B cell (primary cell): ENCODE measurements around the gene ARHGAP15. TPM values are rescaled to one million over a fixed set of nuclear protein-coding genes. Genes with fewer than 3 reads are reported as not detected.
A peak's percentile ranks its signal among the peaks of the same experiment; 100 is the strongest.

ENCODE experiments used
- ATAC-seq: fragments of 200-7000 bp; cut with Tn5 transposase; one replicate; pipeline ENCODE4 v1.10.0; 2021; ENCODE audit warnings: low read depth, mild to moderate bottlenecking, moderate number of reproducible peaks, moderate library complexity
- CTCF ChIA-PET: fragments of 350-600 bp; sonication (Branson Sonifier 250); formaldehyde crosslinking; loops from one replicate; lab custom pipeline; 2021; ENCODE audit warnings: antibody characterized with exemption, inconsistent platforms; lab: Charles Lee
- POLR2A ChIA-PET: fragments of 350-600 bp; sonication (Branson Sonifier 250); formaldehyde crosslinking; loops from one replicate; lab custom pipeline; 2021; ENCODE audit warnings: antibody characterized with exemption; lab: Charles Lee
- DNase-seq: peaks from one replicate; pipeline ENCODE4 v3.0.0; 2013
- H2AFZ ChIP-seq: 2 replicates; pipeline ENCODE4 v1.6.1; 2012; ENCODE audit warnings: mild to moderate bottlenecking, low read depth, low read length; ENCODE audit not compliant: insufficient read depth, poor library complexity, severe bottlenecking
- H3K27ac ChIP-seq, 2 donors: 1 replicate in 1 of 2; 2 replicates in 1 of 2; pipeline ENCODE4 v1.5.1; 2012 to 2013; ENCODE audit warnings: low read length in 2 of 2, mild to moderate bottlenecking in 2 of 2, moderate library complexity in 1 of 2
- H3K27me3 ChIP-seq, 4 experiments: fragments of 200-600 bp in 1 of 4; sonication (generic) in 1 of 4; replicated peaks in 1 of 4; 1 replicate in 2 of 4; 2 replicates in 2 of 4; pipeline versions ENCODE4 v1.6.1 to v1.7.0; 2013 to 2016; ENCODE audit warnings: low read length in 3 of 4, mild to moderate bottlenecking in 2 of 4, mixed read lengths in 1 of 4, moderate library complexity in 1 of 4; ENCODE audit not compliant: insufficient read depth in 4 of 4, control insufficient read depth in 3 of 4; ENCODE audit errors: control extremely low read depth in 1 of 4
- H3K36me3 ChIP-seq, 2 experiments: replicated peaks in 1 of 2; 1 replicate in 1 of 2; 2 replicates in 1 of 2; pipeline versions ENCODE4 v1.6.1 to v1.7.1; 2013; ENCODE audit warnings: low read length in 1 of 2; ENCODE audit not compliant: insufficient read depth in 2 of 2, control insufficient read depth in 1 of 2; ENCODE audit errors: control extremely low read depth in 1 of 2, extremely low read depth in 1 of 2
- H3K4me1 ChIP-seq, 2 donors: fragments of 200-600 bp in 1 of 2; sonication (generic) in 1 of 2; 1 replicate in 1 of 2; 2 replicates in 1 of 2; pipeline versions ENCODE4 v1.5.1 to v1.6.1; 2013 to 2017; ENCODE audit warnings: low read length in 2 of 2; ENCODE audit not compliant: control insufficient read depth in 2 of 2, insufficient read depth in 2 of 2
- H3K4me2 ChIP-seq: replicated peaks from 2 replicates; pipeline ENCODE3; 2012; ENCODE audit warnings: mild to moderate bottlenecking, low read depth, low read length; ENCODE audit not compliant: poor library complexity, severe bottlenecking
- H3K4me3 ChIP-seq, 5 experiments: fragments of 200-600 bp in 1 of 5; sonication (generic) in 1 of 5; 1 replicate in 3 of 5; 2 replicates in 2 of 5; pipeline versions ENCODE4 v1.5.1 to v1.7.0; 2011 to 2016; ENCODE audit warnings: low read length in 4 of 5, mild to moderate bottlenecking in 4 of 5, low read depth in 2 of 5, control low read depth in 1 of 5, moderate library complexity in 1 of 5; ENCODE audit not compliant: insufficient read depth in 1 of 5; ENCODE audit errors: control extremely low read depth in 1 of 5, extremely low read depth in 1 of 5
- H3K79me2 ChIP-seq: fragments of 200-600 bp; sonication (generic); one replicate; pipeline ENCODE4 v1.6.0; 2016; ENCODE audit warnings: low read length; ENCODE audit not compliant: control insufficient read depth, insufficient read depth
- H3K9ac ChIP-seq: fragments of 200-600 bp; sonication (generic); 2 replicates; pipeline ENCODE4 v1.6.1; 2017; ENCODE audit warnings: mild to moderate bottlenecking, low read length, moderate library complexity
- H3K9me3 ChIP-seq, 3 donors: one replicate each; pipeline versions ENCODE4 v1.6.1 to v1.7.1; 2013; ENCODE audit warnings: low read length in 2 of 3; ENCODE audit not compliant: control insufficient read depth in 2 of 3, insufficient read depth in 1 of 3; ENCODE audit errors: control extremely low read depth in 1 of 3
- H4K20me1 ChIP-seq: 2 replicates; pipeline ENCODE4 v1.6.0; 2012; ENCODE audit warnings: mild to moderate bottlenecking, low read length; ENCODE audit not compliant: insufficient read depth, control insufficient read depth, poor library complexity, severe bottlenecking
- H3K27ac Mint-ChIP-seq: one replicate; pipeline ENCODE4 v1.8.0; 2021; ENCODE audit warnings: mixed read lengths
- H3K27me3 Mint-ChIP-seq: one replicate; pipeline ENCODE4 v1.8.0; 2021; ENCODE audit warnings: mixed read lengths
- H3K4me1 Mint-ChIP-seq: one replicate; pipeline ENCODE4 v1.8.0; 2021; ENCODE audit warnings: mixed read lengths
- H3K4me3 Mint-ChIP-seq: one replicate; pipeline ENCODE4 v1.8.0; 2021; ENCODE audit warnings: mixed read lengths
- H3K9me3 Mint-ChIP-seq: one replicate; pipeline ENCODE4 v1.8.0; 2022; ENCODE audit warnings: mixed read lengths; ENCODE audit not compliant: insufficient read depth
- EZH2 ChIP-seq: IDR thresholded peaks from 2 replicates; pipeline ENCODE4 v1.6.1; 2012; ENCODE audit warnings: borderline replicate concordance, low read depth, mild to moderate bottlenecking, moderate library complexity, low read length; ENCODE audit not compliant: insufficient read depth, poor library complexity, severe bottlenecking
- WGBS: methylation state at CpG from one replicate; pipeline ENCODE4 v1.1.5; 2013; ENCODE audit warnings: missing lambda C conversion rate; ENCODE audit not compliant: insufficient coverage; 5-methylcytosine and 5-hydroxymethylcytosine counted together
- intact Hi-C: fragments of 100-400 bp; cut with micrococcal nuclease; formaldehyde crosslinking; loops from one replicate; pipeline ENCODE4 v1.10.0; 2022
- polyA plus RNA-seq: library from polyadenylated mRNA; depleted of rRNA; stranded (reverse); fragments of >200 nt; gene quantifications from 2 replicates; pipeline ENCODE4 v1.2.3, GENCODE V29; 2012
- total RNA-seq, 2 donors: library from RNA; stranded (reverse); fragments of 120-200 nt in 1 of 2; gene quantifications; 1 replicate in 1 of 2; 2 replicates in 1 of 2; pipeline versions ENCODE4 v1.2.3 to v1.2.4, GENCODE V29; 2013 to 2022
- TF ChIP-seq, protein P1 (sequence below): fragments of 200-600 bp; IDR thresholded peaks from one replicate; pipeline ENCODE4 v1.8.0; 2022; ENCODE audit warnings: antibody characterized with exemption, mild to moderate bottlenecking

ARHGAP15 gene
- total and polyA plus RNA-seq, 2 donors (not counting 1 experiment from before 2014, with no cell fraction given), result 58.6 to 187 TPM

DNA sequence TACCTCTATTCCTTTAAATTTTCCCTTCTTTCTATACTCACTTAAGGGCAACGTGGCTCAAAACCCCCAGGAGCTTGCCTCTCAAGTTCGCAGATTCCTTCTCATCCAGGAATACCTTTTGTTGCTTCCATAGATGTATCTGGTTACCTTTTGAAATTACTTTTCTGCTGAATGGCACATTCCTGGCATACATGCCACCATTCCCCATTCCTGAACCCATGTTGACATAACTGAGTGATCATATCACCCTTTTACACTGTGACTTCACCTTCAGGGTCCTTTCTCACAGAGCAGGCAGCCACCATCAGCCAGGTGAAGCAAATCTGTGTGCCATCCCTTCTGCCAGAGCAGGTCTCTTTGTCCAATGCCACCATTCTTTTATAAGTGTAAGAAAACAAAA lies 615.8 kb downstream of the ARHGAP15 start:
- Histone ChIP-seq H4K20me1 (no peaks in the 10 kb centered on the region), H3K27me3 (no peaks in the 10 kb centered on the region), H2AFZ (no peak overlapping the region), H3K4me3 (no peak overlapping the region), H3K27ac (no peak overlapping the region), H3K9ac (no peak overlapping the region), H3K4me2 (no peak overlapping the region), H3K9me3 (no peaks in the 10 kb centered on the region), H3K4me1 (no peaks in the 10 kb centered on the region), H3K79me2 (no peaks in the 10 kb centered on the region), H3K36me3 (peaks cover 3 to 35% of the 10 kb centered on the region in 2 experiments)
- no peak for TF ChIP-seq EZH2
- TF ChIP-seq, protein P1, sequence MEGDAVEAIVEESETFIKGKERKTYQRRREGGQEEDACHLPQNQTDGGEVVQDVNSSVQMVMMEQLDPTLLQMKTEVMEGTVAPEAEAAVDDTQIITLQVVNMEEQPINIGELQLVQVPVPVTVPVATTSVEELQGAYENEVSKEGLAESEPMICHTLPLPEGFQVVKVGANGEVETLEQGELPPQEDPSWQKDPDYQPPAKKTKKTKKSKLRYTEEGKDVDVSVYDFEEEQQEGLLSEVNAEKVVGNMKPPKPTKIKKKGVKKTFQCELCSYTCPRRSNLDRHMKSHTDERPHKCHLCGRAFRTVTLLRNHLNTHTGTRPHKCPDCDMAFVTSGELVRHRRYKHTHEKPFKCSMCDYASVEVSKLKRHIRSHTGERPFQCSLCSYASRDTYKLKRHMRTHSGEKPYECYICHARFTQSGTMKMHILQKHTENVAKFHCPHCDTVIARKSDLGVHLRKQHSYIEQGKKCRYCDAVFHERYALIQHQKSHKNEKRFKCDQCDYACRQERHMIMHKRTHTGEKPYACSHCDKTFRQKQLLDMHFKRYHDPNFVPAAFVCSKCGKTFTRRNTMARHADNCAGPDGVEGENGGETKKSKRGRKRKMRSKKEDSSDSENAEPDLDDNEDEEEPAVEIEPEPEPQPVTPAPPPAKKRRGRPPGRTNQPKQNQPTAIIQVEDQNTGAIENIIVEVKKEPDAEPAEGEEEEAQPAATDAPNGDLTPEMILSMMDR, result no peak
- H3K4me3 Mint-ChIP-seq, result no peak overlapping the region
- H3K4me1 Mint-ChIP-seq, result no peaks in the 10 kb centered on the region
- ChIA-PET CTCF (no interaction called here), POLR2A (no interaction called here)
- intact Hi-C loops, result no loop called here
- H3K27me3 Mint-ChIP-seq, result no peaks in the 10 kb centered on the region
- 100% methylated on average over 1 of the region's 2 CpGs for WGBS
- DNase-seq, result no peak
- H3K27ac Mint-ChIP-seq, result no peak overlapping the region
- no peaks in the 10 kb centered on the region for H3K9me3 Mint-ChIP-seq
- ATAC-seq, result no peak

DNA sequence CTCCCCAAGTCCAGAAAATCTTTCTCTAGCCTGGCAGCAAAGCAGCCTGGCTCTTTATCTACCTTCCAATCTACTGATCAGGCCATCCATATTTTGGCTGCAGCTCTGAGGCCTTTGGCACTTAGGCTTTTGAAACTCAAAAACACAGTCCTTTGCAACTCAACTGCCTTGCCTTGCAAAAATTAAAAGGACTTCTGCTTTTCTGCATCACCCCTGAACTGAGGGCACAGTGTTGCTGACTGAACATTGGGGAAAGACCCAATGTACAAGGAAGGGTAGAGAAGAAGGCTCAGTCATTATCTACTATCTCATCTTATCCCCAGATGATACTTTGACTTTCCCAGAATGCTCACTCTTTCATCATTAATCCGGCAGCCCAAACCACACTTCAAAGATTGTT lies 625.5 kb downstream of the ARHGAP15 start:
- intact Hi-C loops, result no loop called here
- Histone ChIP-seq H2AFZ (no peak overlapping the region), H3K27me3 (no peaks in the 10 kb centered on the region), H3K9ac (no peak overlapping the region), H3K9me3 (no peaks in the 10 kb centered on the region), H3K36me3 (peaks cover 6 to 10% of the 10 kb centered on the region in 2 experiments), H3K4me3 (no peak overlapping the region), H3K4me1 (no peaks in the 10 kb centered on the region), H3K79me2 (no peaks in the 10 kb centered on the region), H4K20me1 (no peaks in the 10 kb centered on the region), H3K27ac (no peak overlapping the region), H3K4me2 (no peak overlapping the region)
- no peak for ATAC-seq
- no peak for TF ChIP-seq EZH2
- TF ChIP-seq, protein P1, result no peak
- ChIA-PET CTCF (no interaction called here), POLR2A (no interaction called here)
- no CpG with 5 or more reads among the region's 1 CpG for WGBS
- H3K4me3 Mint-ChIP-seq, result no peak overlapping the region
- H3K27me3 Mint-ChIP-seq, result no peaks in the 10 kb centered on the region
- H3K4me1 Mint-ChIP-seq, result no peaks in the 10 kb centered on the region
- H3K27ac Mint-ChIP-seq, result peak overlapping the region; percentile 6
- H3K9me3 Mint-ChIP-seq, result no peaks in the 10 kb centered on the region
- no peak for DNase-seq
